Measurements from ENCODE around the gene ANKDD1B.
"Not testable (repeated sequence)": the region's sequence is repeated elsewhere in the genome, so short reads cannot be mapped to it uniquely, and the experiment has no call there.

- TF ChIP-seq CTCF (conservative IDR thresholded peaks at IDR 0.05); ZFX (IDR thresholded peaks at IDR 0.05): not testable (repeated sequence)
Measured at GRCh38 chr5:75578280-75578679, 33.0 kb upstream of the ANKDD1B start.

All from C4-2B (cell line).